GM23248 (cell line): ENCODE results near the gene IGF2BP2.

ENCODE experiments used
- EZH2 ChIP-seq: fragments of 200-600 bp; sonication (generic); IDR thresholded peaks from 2 replicates; pipeline ENCODE4 v1.6.1; 2018; ENCODE audit warnings: antibody characterized with exemption, mild to moderate bottlenecking; ENCODE audit not compliant: insufficient read depth, poor library complexity, severe bottlenecking
- EZH2phosphoT487 ChIP-seq: fragments of 200-600 bp; sonication (generic); IDR thresholded peaks from 2 replicates; pipeline ENCODE4 v1.6.1; 2018; ENCODE audit warnings: antibody characterized with exemption, moderate library complexity, mild to moderate bottlenecking, low read depth; ENCODE audit not compliant: insufficient read depth

- TF ChIP-seq EZH2 (no peak), EZH2phosphoT487 (no peak)
Measured at GRCh38 chr3:185715091-185715490, 109.8 kb downstream of the IGF2BP2 start.
